NCI-H345 treated with DMSO at 0.1 percent for 48 hours (cell line): Measurements from ENCODE around the gene RAB11FIP4.

Source experiments
- DNase-seq: peaks from one replicate; lab custom pipeline; 2025; ENCODE audit not compliant: unreplicated experiment; lab: John Stamatoyannopoulos, UW

The RAB11FIP4 gene

GRCh38 chr17:31495022-31495885 is 103.8 kb downstream of the RAB11FIP4 start:
- DNase-seq, result no peak

GRCh38 chr17:31496097-31496496 is 104.6 kb downstream of the RAB11FIP4 start:
- no peak for DNase-seq

GRCh38 chr17:31496601-31497000 is 105.1 kb downstream of the RAB11FIP4 start:
- no peak for DNase-seq

GRCh38 chr17:31497431-31497830 is 106.0 kb downstream of the RAB11FIP4 start:
- DNase-seq, result no peak

- DNase-seq, result no peak
These were observed 106.7 kb downstream of the RAB11FIP4 start for GRCh38 chr17:31497994-31498826.

GRCh38 chr17:31499771-31500554 is 108.5 kb downstream of the RAB11FIP4 start:
- no peak for DNase-seq

GRCh38 chr17:31506517-31506916 is 115.0 kb downstream of the RAB11FIP4 start:
- DNase-seq, result no peak

GRCh38 chr17:31508288-31509094 is 117.0 kb downstream of the RAB11FIP4 start:
- no peak for DNase-seq

- DNase-seq, result no peak
These were observed 117.8 kb downstream of the RAB11FIP4 start for GRCh38 chr17:31509095-31509804.

GRCh38 chr17:31509805-31510177 is 118.3 kb downstream of the RAB11FIP4 start:
- DNase-seq, result no peak

- no peak for DNase-seq
These were observed 119.1 kb downstream of the RAB11FIP4 start for GRCh38 chr17:31510308-31511194.

- peak; percentile 32 for DNase-seq
These were observed 119.7 kb downstream of the RAB11FIP4 start for GRCh38 chr17:31511195-31511578.

GRCh38 chr17:31511580-31511979 is 120.1 kb downstream of the RAB11FIP4 start:
- no peak for DNase-seq

- DNase-seq, result no peak
These were observed 120.7 kb downstream of the RAB11FIP4 start for GRCh38 chr17:31512104-31512740.

GRCh38 chr17:31512796-31513195 is 121.3 kb downstream of the RAB11FIP4 start:
- no peak for DNase-seq

GRCh38 chr17:31513731-31514427 is 122.4 kb downstream of the RAB11FIP4 start:
- DNase-seq, result no peak

- DNase-seq, result no peak
These were observed 123.8 kb downstream of the RAB11FIP4 start for GRCh38 chr17:31515267-31515666.

- DNase-seq, result no peak
These were observed 126.0 kb downstream of the RAB11FIP4 start for GRCh38 chr17:31517524-31517923.
